ENCODE measurements around the gene NGF.

DNA sequence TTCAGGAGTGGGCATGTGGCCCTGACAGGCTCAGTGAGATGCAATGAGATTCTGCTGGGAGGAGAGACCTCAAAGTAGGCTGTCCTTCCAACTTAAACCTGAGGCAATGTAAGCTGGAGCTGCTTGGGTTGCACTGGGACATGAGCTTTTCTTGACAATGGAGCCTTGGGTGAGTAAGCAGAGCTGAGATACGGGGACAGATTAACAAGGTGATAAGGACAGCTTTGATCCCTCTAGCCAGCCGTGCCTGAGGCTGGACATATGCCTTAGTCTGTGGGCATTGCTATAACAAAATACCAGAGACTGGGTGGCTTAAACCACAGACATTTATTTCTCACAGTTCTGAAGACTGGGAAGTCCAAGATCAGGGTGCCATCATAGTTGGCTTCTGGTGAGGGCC lies 18.3 kb upstream of the NGF start:
- no peak for TF ChIP-seq POLR2A (IDR thresholded peaks at IDR 0.05)
- TF ChIP-seq, protein P1, sequence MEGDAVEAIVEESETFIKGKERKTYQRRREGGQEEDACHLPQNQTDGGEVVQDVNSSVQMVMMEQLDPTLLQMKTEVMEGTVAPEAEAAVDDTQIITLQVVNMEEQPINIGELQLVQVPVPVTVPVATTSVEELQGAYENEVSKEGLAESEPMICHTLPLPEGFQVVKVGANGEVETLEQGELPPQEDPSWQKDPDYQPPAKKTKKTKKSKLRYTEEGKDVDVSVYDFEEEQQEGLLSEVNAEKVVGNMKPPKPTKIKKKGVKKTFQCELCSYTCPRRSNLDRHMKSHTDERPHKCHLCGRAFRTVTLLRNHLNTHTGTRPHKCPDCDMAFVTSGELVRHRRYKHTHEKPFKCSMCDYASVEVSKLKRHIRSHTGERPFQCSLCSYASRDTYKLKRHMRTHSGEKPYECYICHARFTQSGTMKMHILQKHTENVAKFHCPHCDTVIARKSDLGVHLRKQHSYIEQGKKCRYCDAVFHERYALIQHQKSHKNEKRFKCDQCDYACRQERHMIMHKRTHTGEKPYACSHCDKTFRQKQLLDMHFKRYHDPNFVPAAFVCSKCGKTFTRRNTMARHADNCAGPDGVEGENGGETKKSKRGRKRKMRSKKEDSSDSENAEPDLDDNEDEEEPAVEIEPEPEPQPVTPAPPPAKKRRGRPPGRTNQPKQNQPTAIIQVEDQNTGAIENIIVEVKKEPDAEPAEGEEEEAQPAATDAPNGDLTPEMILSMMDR (IDR thresholded peaks at IDR 0.05), result no peak
- no peak for TF ChIP-seq EP300 (IDR thresholded peaks at IDR 0.05)
